Keratinocyte (primary cell): ENCODE results near the gene MANF.

Experiments
- CTCF ChIP-seq, 3 experiments: IDR thresholded peaks in 1 of 3; conservative IDR thresholded peaks in 1 of 3; optimal IDR thresholded peaks in 1 of 3; 2 replicates in 2 of 3; 3 replicates in 1 of 3; pipeline versions ENCODE3 to v1.5.1; 2011; ENCODE audit warnings: low read length in 3 of 3, mild to moderate bottlenecking in 3 of 3, moderate library complexity in 2 of 3, control low read depth in 1 of 3, inconsistent platforms in 1 of 3; ENCODE audit not compliant: insufficient read depth in 2 of 3; ENCODE audit errors: extremely low read depth in 1 of 3
- EZH2 ChIP-seq: IDR thresholded peaks from one replicate; pipeline ENCODE4 v1.6.1; 2012; ENCODE audit warnings: inconsistent platforms, mild to moderate bottlenecking, low read length, moderate library complexity

GRCh38 chr3:51388286-51389029 lies 3.4 kb downstream of the MANF start:
- TF ChIP-seq CTCF (optimal IDR thresholded peaks at IDR 0.05 in 1 of 3, IDR thresholded peaks at IDR 0.05 in 1 of 3, conservative IDR thresholded peaks at IDR 0.05 in 1 of 3; ENCODE audit: extremely low read depth in 1 of 3, insufficient read depth in 2 of 3, low read length in 3 of 3) = peak in 2 of 3 experiments; percentile 66 to 79
- no peak for TF ChIP-seq EZH2
